IMR-90 (cell line): Measurements from ENCODE around the gene SLC37A3. TPM values are rescaled to one million over a fixed set of nuclear protein-coding genes. Genes with fewer than 3 reads are reported as not detected.

Experiments used
- ATAC-seq: fragments of 200-7000 bp; cut with Tn5 transposase; 2 replicates; pipeline ENCODE4 v1.9.1; 2020; ENCODE audit warnings: low read depth, mild to moderate bottlenecking, moderate library complexity
- BruUV-seq: library from RNA; stranded (reverse); fragments of 400-500 nt; replicated peaks from 2 replicates; lab custom pipeline; 2021; lab: Mats Ljungman, UMichigan
- CTCF ChIA-PET: fragments of 300-600 bp; formaldehyde crosslinking; extraction: SDS; loops from one replicate; lab custom pipeline; 2021; ENCODE audit warnings: antibody characterized with exemption; lab: Yijun Ruan, JAX
- POLR2A ChIA-PET: fragments of 300-600 bp; sonication (Branson Sonifier 250); formaldehyde crosslinking; loops from one replicate; lab custom pipeline; 2022; ENCODE audit warnings: antibody characterized with exemption; ENCODE audit not compliant: unreplicated experiment; lab: Charles Lee
- DNase-seq: peaks from one replicate; pipeline ENCODE4 v3.0.0; 2013
- H2AFZ ChIP-seq: replicated peaks from 2 replicates; pipeline ENCODE3; 2013; ENCODE audit warnings: low read length, mild to moderate bottlenecking; ENCODE audit not compliant: poor library complexity
- H2AK5ac ChIP-seq: 2 replicates; pipeline ENCODE4 v1.6.1; 2013; ENCODE audit warnings: low read depth, low read length, inconsistent platforms
- H2AK9ac ChIP-seq: replicated peaks from 2 replicates; pipeline ENCODE3; 2013; ENCODE audit warnings: mild to moderate bottlenecking, low read depth, low read length, moderate library complexity; ENCODE audit not compliant: poor library complexity
- H2BK120ac ChIP-seq: 2 replicates; pipeline ENCODE4 v1.6.1; 2013; ENCODE audit warnings: low read depth, low read length, inconsistent platforms
- H2BK15ac ChIP-seq: 3 replicates; pipeline ENCODE4 v1.6.1; 2013; ENCODE audit warnings: low read depth, low read length, inconsistent platforms
- H2BK20ac ChIP-seq: 2 replicates; pipeline ENCODE4 v1.6.1; 2013; ENCODE audit warnings: low read depth, mild to moderate bottlenecking, inconsistent platforms, low read length, moderate library complexity
- H2BK5ac ChIP-seq: 2 replicates; pipeline ENCODE4 v1.6.1; 2013; ENCODE audit warnings: mild to moderate bottlenecking, low read depth, low read length, inconsistent platforms; ENCODE audit not compliant: poor library complexity, severe bottlenecking
- H3K14ac ChIP-seq: replicated peaks from 2 replicates; pipeline ENCODE4 v1.6.1; 2013; ENCODE audit warnings: low read depth, low read length, inconsistent platforms
- H3K18ac ChIP-seq: 2 replicates; pipeline ENCODE4 v1.6.1; 2013; ENCODE audit warnings: low read depth, low read length, control low read depth
- H3K23ac ChIP-seq: 2 replicates; pipeline ENCODE4 v1.6.1; 2013; ENCODE audit warnings: low read depth, low read length, inconsistent platforms
- H3K27ac ChIP-seq: 2 replicates; pipeline ENCODE4 v1.5.1; 2013; ENCODE audit warnings: mild to moderate bottlenecking, control low read depth, low read length; ENCODE audit not compliant: insufficient read depth
- H3K27me3 ChIP-seq: 2 replicates; pipeline ENCODE4 v1.6.1; 2013; ENCODE audit warnings: low read length; ENCODE audit not compliant: control insufficient read depth, insufficient read depth
- H3K36me3 ChIP-seq: 2 replicates; pipeline ENCODE4 v1.6.1; 2013; ENCODE audit warnings: low read length, mixed read lengths; ENCODE audit not compliant: control insufficient read depth, insufficient read depth
- H3K4ac ChIP-seq: 2 replicates; pipeline ENCODE4 v1.6.1; 2013; ENCODE audit warnings: low read depth, low read length, inconsistent platforms
- H3K4me1 ChIP-seq: 2 replicates; pipeline ENCODE4 v1.6.1; 2013; ENCODE audit warnings: low read length, mixed read lengths; ENCODE audit not compliant: control insufficient read depth, insufficient read depth
- H3K4me2 ChIP-seq: 2 replicates; pipeline ENCODE4 v1.6.1; 2013; ENCODE audit warnings: low read depth, mild to moderate bottlenecking, control low read depth, low read length, moderate library complexity
- H3K4me3 ChIP-seq: 2 replicates; pipeline ENCODE4 v1.5.1; 2013; ENCODE audit warnings: low read depth, mild to moderate bottlenecking, control low read depth, low read length, moderate library complexity; ENCODE audit not compliant: insufficient read depth
- H3K56ac ChIP-seq: 2 replicates; pipeline ENCODE4 v1.6.1; 2013; ENCODE audit warnings: low read length, inconsistent platforms; ENCODE audit not compliant: insufficient read depth; ENCODE audit errors: extremely low read depth
- H3K79me1 ChIP-seq, 2 experiments: 2 replicates each; pipeline ENCODE4 v1.6.1; 2013; ENCODE audit warnings: low read length in 2 of 2, inconsistent platforms in 1 of 2, low read depth in 1 of 2
- H3K9ac ChIP-seq: 2 replicates; pipeline ENCODE4 v1.6.1; 2013; ENCODE audit warnings: low read depth, low read length, control low read depth
- H3K9me1 ChIP-seq: 2 replicates; pipeline ENCODE4 v1.6.1; 2013; ENCODE audit warnings: low read length, inconsistent platforms; ENCODE audit not compliant: insufficient read depth
- H3K9me3 ChIP-seq: 2 replicates; pipeline ENCODE4 v1.6.1; 2013; ENCODE audit warnings: low read length; ENCODE audit not compliant: control insufficient read depth, insufficient read depth
- H4K20me1 ChIP-seq: 2 replicates; pipeline ENCODE4 v1.6.1; 2013; ENCODE audit warnings: low read length, inconsistent platforms; ENCODE audit not compliant: insufficient read depth
- H4K5ac ChIP-seq: 2 replicates; pipeline ENCODE4 v1.6.1; 2013; ENCODE audit warnings: mild to moderate bottlenecking, low read depth, low read length, control low read depth
- H4K8ac ChIP-seq, 2 experiments: 2 replicates each; pipeline ENCODE4 v1.6.1; 2013; ENCODE audit warnings: low read depth in 2 of 2, low read length in 2 of 2, control low read depth in 1 of 2, inconsistent platforms in 1 of 2
- H4K91ac ChIP-seq: 2 replicates; pipeline ENCODE4 v1.6.1; 2013; ENCODE audit warnings: low read depth, low read length, inconsistent platforms; ENCODE audit not compliant: insufficient read depth
- BHLHE40 ChIP-seq: fragments of 150-350 bp; IDR thresholded peaks from 2 replicates; pipeline ENCODE4 v1.6.1; 2016; ENCODE audit warnings: mild to moderate bottlenecking, low read depth, low read length
- CEBPB ChIP-seq: IDR thresholded peaks from 2 replicates; pipeline ENCODE4 v1.6.1; 2012; ENCODE audit warnings: low read depth, low read length, improper control_type of control experiment
- CHD1 ChIP-seq: IDR thresholded peaks from 2 replicates; pipeline ENCODE4 v1.6.1; 2012; ENCODE audit warnings: low read depth, low read length, improper control_type of control experiment
- ELK1 ChIP-seq: fragments of 150-350 bp; IDR thresholded peaks from 2 replicates; pipeline ENCODE4 v1.6.1; 2016; ENCODE audit warnings: low read depth, mild to moderate bottlenecking, low read length, moderate library complexity, borderline replicate concordance
- FOS ChIP-seq: fragments of 150-350 bp; IDR thresholded peaks from 2 replicates; pipeline ENCODE4 v1.6.1; 2016; ENCODE audit warnings: low read depth, low read length
- MAFK ChIP-seq: IDR thresholded peaks from 2 replicates; pipeline ENCODE4 v1.6.1; 2012; ENCODE audit warnings: low read depth, low read length, improper control_type of control experiment
- MAZ ChIP-seq: IDR thresholded peaks from 2 replicates; pipeline ENCODE4 v1.6.1; 2012; ENCODE audit warnings: low read depth, mild to moderate bottlenecking, low read length, improper control_type of control experiment, moderate library complexity, borderline replicate concordance
- NFE2L2 ChIP-seq: fragments of 150-350 bp; IDR thresholded peaks from 2 replicates; pipeline ENCODE4 v1.6.1; 2016; ENCODE audit warnings: low read depth, mild to moderate bottlenecking, low read length
- RAD21 ChIP-seq: IDR thresholded peaks from 2 replicates; pipeline ENCODE4 v1.6.1; 2012; ENCODE audit warnings: low read length, improper control_type of control experiment
- RCOR1 ChIP-seq: IDR thresholded peaks from 2 replicates; pipeline ENCODE4 v1.6.1; 2012; ENCODE audit warnings: mild to moderate bottlenecking, low read length, improper control_type of control experiment; ENCODE audit not compliant: insufficient replicate concordance
- USF2 ChIP-seq: fragments of 150-350 bp; IDR thresholded peaks from 2 replicates; pipeline ENCODE4 v1.6.1; 2017; ENCODE audit warnings: mild to moderate bottlenecking, antibody characterized with exemption, low read length, low read depth
- WGBS, 2 experiments: methylation state at CpG; one replicate each; pipeline versions ENCODE4 v1.1.5 to v1.1.7; 2013; ENCODE audit warnings: missing lambda C conversion rate in 2 of 2; ENCODE audit not compliant: insufficient read length in 1 of 2; ENCODE audit errors: extremely low coverage in 2 of 2; 5-methylcytosine and 5-hydroxymethylcytosine counted together
- dilution Hi-C: fragments of 300-500 bp; cut with HindIII; formaldehyde crosslinking; loops from one replicate; pipeline ENCODE4 v1.14.3; 2018; ENCODE audit warnings: low sequenced_read_pairs; ENCODE audit not compliant: unreplicated experiment
- in situ Hi-C: fragments of 300-500 bp; cut with MboI; formaldehyde crosslinking; loops from 3 replicates; pipeline ENCODE4 v1.14.3; 2019; ENCODE audit warnings: low sequenced_read_pairs, inconsistent platforms, mixed read lengths
- intact Hi-C: fragments of 100-400 bp; cut with micrococcal nuclease; formaldehyde crosslinking; loops from 2 replicates; pipeline ENCODE4 v1.10.0; 2022
- polyA plus RNA-seq, 3 experiments: library from polyadenylated mRNA; depleted of rRNA; stranded (reverse); fragments of >200 nt; gene quantifications; 2 replicates each; pipeline ENCODE4 v1.2.3, GENCODE V29; 2012; ENCODE audit warnings: low replicate concordance in 1 of 3
- total RNA-seq: library from RNA; depleted of rRNA; stranded (reverse); fragments of >200 nt; gene quantifications from 2 replicates; pipeline ENCODE4 v1.2.3, GENCODE V29; 2012

The SLC37A3 gene
- total and polyA plus RNA-seq, 2 of the 4 experiments (the other 2 are of a cell fraction), result 43.2 to 45.3 TPM

DNA sequence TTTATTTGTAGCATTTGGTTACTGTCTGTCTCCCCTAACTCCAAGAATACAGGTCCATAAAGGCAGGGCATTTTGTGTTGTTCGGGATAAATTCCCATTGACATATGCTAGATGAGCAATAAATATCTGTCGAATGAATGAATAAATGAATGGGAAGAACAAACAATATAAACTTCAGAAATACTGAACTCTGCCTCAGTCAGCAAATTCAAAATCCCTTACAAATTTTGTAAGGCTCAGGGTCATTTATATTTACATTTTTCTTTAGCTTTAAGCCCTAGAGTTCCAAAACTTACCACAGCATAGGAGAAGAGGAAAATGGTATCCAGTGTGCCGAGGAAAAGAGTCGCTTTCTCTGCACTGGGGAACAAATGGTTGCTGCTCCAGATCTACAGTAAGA is 29.0 kb downstream of the SLC37A3 start:
- H3K36me3 ChIP-seq, result peaks cover 14% of the 10 kb centered on the region
- TF ChIP-seq MAZ, result no peak
- no peak for TF ChIP-seq RCOR1
- TF ChIP-seq BHLHE40, result no peak
- no peak for TF ChIP-seq NFE2L2
- TF ChIP-seq CHD1, result no peak
- TF ChIP-seq CEBPB, result no peak
- TF ChIP-seq ELK1, result no peak
- no peak for TF ChIP-seq RAD21
- TF ChIP-seq USF2, result no peak
- no peak for TF ChIP-seq MAFK
- no peak for TF ChIP-seq FOS
- CTCF ChIA-PET, result no interaction called here
- POLR2A ChIA-PET, result no interaction called here
- H4K91ac ChIP-seq, result no peak overlapping the region
- BruUV-seq, result no TSS peak
- no peak for ATAC-seq
- no peak overlapping the region for H2AFZ ChIP-seq
- H2BK15ac ChIP-seq, result no peak overlapping the region
- no peak overlapping the region for H2BK120ac ChIP-seq
- H3K4me1 ChIP-seq, result no peaks in the 10 kb centered on the region
- H4K5ac ChIP-seq, result no peak overlapping the region
- H3K14ac ChIP-seq, result no peak overlapping the region
- peaks cover 7% of the 10 kb centered on the region; the same call in 1 of the 2 replicates for H3K9me1 ChIP-seq
- H2AK9ac ChIP-seq, result no peak overlapping the region
- intact Hi-C loops, result no loop called here
- in situ Hi-C loops, result no loop called here
- no peaks in the 10 kb centered on the region for H4K20me1 ChIP-seq
- H3K9me3 ChIP-seq, result no peaks in the 10 kb centered on the region
- no peak overlapping the region for H3K4me3 ChIP-seq
- H3K4me2 ChIP-seq, result no peak overlapping the region
- no peak overlapping the region for H2BK20ac ChIP-seq
- H2BK5ac ChIP-seq, result no peak overlapping the region
- H3K27ac ChIP-seq, result no peak overlapping the region
- no peak overlapping the region for H3K23ac ChIP-seq
- H4K8ac ChIP-seq, result no peak overlapping the region
- H3K9ac ChIP-seq, result no peak overlapping the region
- H2AK5ac ChIP-seq, result no peak overlapping the region
- H3K18ac ChIP-seq, result no peak overlapping the region
- no CpG with 5 or more reads among the region's 4 CpGs for WGBS, 2 experiments
- peaks cover 11 to 17% of the 10 kb centered on the region in 2 experiments; a peak in 3 of 4 replicates for H3K79me1 ChIP-seq
- H3K27me3 ChIP-seq, result no peaks in the 10 kb centered on the region
- dilution Hi-C loops, result no loop called here
- H3K56ac ChIP-seq, result no peak overlapping the region
- no peak for DNase-seq
- no peak overlapping the region for H3K4ac ChIP-seq
